HG03103 (cell line): ENCODE measurements around the gene TERF2IP.
A peak's percentile ranks its signal among the peaks of the same experiment; 100 is the strongest.

ENCODE experiments used
- ATAC-seq: cut with Tn5 transposase; IDR thresholded peaks from one replicate; pipeline ENCODE4 v1.9.1; 2021; ENCODE audit warnings: low read depth; ENCODE audit not compliant: unreplicated experiment

TERF2IP gene

DNA sequence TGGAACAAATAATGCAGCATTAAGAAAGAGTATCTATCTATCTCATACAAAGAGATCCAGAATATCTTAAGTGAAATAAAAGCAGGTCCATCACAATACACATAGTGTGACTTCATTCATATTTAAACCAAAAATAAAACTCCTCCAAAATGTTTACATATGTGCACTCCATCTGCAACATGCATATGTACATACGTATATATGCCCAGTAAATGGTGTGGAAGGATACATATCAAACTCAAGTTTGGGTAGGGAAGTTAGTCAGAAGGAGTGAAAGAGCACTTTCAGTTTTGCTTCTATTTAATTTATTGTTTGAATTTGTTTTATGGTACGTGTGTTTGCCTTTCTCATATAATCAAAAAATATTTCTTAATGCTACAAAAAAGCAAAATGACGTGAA, 12.5 kb upstream of the TERF2IP start:
- no peak for ATAC-seq

DNA sequence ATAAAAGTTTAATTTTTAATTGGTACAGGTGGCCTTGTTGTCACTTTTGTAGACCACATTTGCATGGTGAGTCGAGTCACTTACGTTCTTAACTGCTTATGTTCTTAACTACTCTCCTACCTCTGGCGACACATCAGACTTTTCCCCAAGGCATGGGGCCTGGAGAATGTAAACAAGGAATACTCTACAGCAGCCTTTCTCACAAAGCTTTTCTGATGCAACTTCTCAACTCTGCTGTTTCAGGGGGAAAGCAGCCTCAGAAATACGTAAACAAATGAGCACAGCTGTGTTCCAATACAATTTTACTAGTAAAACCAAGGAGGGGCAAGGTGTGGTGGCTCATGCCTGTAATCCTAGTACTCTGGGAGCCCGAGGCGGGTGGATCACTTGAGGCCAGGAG, 7.0 kb upstream of the TERF2IP start:
- ATAC-seq, result no peak

DNA sequence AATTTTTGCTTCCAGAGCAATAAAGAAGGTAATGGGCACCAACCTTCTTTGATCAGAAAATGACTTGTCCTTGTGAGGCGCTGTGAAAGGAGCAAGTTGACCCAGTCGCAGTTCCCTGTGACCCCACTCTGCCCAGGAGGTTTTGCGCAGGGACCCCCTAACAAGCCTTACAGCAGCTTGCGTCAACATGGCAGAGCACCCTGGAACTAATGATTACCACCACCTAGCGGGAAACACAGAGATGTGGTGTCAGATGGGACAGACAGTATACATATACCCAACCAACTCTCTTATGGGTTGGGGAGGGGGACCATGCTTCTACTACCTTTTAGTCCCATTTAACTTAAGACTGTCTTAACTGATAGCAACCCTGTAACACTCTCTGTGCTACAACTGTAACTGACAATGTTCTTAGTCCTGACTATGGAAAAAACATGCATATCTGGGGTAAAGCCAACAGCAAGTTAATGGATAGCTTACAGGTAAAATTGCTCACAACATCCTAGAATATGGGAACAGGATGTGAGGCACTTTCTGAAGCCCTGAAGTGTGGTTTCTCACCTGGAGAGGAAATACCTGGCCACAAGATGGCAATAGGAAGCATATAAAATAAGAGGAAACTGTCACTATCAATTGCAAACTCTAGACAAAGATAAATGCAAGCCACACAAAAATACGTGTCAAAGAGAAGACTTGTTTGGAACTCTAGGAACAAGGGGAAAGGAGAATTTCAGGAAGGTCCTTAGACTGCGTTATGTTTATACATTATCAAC, 3.1 kb upstream of the TERF2IP start:
- no peak for ATAC-seq

DNA sequence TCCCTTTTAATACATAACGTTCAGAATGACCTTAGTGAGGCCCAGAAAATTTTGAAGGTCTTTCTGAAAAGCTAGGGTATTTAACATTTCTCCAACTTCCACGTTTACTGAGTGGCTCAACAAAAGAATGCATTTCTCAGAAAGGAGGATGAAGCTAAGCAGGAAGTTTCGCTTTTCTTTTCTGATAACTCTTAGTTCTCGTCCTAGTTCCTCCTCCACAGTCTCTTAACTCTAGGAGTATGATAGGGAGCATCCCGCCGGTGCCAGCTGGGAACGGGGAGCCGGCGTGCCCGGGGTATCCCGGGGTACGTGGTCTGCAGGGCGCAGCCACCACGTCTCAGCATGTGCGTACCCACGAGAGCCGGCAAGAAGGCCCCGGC, 471 bp upstream of the TERF2IP start:
- peak; percentile 19 for ATAC-seq

DNA sequence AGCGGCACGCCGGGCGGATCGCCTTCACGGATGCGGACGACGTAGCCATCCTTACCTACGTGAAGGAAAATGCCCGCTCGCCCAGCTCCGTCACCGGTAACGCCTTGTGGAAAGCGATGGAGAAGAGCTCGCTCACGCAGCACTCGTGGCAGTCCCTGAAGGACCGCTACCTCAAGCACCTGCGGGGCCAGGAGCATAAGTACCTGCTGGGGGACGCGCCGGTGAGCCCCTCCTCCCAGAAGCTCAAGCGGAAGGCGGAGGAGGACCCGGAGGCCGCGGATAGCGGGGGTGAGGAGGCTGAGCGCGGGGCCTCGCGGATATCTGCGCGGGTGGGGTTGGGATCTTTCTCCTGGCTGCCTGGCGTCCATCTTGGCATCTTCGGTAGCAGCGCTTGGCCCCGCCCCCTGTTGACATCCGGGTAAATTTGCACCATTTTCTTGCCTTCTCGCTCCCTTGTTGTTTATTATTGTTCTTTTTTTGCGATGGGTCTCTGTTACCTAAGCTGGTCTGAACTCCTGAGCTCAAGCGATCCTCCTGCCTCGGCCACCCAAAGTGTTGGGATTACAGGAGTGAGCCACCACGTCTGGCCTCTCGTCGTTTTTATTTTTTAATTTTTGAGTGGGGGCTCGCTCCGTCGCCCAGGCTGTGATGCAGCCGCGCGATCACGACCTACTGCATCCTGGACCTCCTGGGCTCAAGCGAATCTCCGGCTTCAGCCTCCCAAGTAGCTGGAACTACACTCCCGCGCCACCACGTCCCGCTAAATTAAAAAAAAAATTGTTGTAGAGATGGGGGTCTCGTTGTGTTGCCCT, 898 bp downstream of the TERF2IP start:
- ATAC-seq, result peak; percentile 24

DNA sequence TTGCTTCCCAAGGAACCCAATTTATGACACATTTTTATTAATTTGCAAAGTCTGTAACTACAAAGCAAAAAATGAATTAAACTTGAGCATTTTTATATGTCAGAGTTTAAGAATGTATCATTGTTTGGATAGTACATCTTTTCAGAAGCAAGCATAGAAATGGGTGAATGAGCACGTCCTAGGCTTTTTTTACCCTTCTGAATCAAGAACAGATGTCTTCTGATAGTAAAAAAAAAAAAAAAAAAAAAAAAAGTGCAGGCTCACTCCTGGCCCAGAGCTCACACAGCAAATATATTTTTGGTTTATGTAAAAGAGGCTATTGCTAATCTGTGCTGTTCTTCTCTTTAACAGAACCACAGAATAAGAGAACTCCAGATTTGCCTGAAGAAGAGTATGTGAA, 6.3 kb downstream of the TERF2IP start:
- ATAC-seq, result no peak

DNA sequence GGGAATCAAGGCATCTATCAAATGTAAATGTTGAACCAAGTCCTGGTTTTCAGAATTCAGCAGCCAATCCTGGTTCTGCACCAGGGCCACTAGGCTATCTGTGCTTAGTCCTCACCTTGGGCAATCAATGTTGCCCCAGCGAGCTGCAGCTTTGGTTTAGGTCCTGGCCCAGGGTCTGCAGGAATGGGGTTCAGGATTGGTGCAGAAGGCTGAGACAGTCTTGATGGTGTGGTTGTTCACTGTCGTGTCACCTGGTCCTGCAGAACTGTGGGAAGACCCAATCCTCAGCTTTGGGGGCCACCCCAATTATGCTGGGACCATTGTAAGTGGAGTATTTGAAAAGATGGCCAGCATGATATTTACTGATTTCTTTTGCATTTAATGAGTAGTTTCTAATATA, 10.6 kb downstream of the TERF2IP start:
- ATAC-seq, result no peak

DNA sequence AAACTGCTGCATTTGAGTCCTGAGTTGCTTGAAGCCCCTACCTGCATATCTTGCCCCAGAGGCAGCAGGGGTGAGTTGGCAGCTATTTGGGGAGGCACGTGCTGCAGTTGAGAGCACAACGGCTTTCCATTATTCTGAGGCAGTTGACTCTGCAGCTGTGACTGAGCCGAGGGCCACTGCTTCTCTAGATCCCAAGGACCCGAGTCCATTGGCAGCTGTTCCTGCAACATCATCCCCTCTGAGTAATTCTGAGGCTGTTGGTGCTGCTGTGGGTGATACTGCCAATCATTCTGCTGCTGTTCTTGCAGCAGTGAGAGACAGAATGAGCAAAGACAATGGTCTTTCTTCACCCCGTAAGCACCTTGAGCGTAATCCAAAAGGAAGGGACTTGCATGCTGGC, 12.7 kb downstream of the TERF2IP start:
- ATAC-seq, result no peak

DNA sequence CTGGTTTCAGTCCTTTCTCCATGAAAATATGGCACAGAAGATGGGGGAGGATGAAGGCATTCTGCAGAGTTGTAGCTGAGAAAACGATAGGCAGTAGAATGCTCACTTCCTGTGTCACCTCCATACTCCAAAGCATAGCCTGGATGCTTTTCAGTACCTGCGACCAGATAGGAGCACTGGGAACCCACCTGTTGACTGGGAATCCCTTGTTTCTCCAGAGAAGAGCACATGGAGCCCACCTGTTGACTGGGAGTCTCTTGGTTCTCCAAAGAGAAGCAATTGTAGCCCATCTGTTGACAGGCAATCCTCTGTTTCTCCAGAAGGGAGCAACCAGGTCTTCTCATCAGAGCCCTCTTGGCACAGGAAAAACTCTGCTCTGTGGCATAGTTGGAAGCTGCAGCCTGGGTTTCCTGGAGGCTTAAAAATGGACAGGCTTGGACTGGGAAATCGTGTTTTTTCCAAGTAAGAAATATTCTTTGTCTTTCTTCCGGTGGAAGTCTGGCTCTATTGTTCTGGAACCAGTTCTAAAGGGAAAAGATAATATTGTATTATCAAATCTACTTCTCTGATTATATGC, 13.2 kb downstream of the TERF2IP start:
- ATAC-seq, result no peak

DNA sequence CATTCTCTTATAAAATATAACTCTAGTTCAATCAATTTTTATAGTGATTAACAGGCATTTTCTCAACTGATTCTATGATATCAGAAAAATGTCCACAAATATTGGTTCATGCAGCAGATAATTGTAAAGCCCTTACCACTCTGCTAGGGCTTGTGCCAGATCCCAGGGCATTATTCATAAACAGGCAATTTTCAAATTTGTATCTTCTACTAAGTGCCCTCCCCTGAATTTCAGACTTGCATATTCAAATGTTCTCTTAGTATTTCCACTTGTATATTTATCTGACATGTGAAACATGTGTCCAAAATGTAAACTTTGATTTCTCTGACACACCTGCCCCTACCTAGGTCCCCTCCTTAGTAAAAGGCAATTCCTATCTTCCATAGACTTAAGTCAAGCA, 19.9 kb downstream of the TERF2IP start:
- no peak for ATAC-seq

DNA sequence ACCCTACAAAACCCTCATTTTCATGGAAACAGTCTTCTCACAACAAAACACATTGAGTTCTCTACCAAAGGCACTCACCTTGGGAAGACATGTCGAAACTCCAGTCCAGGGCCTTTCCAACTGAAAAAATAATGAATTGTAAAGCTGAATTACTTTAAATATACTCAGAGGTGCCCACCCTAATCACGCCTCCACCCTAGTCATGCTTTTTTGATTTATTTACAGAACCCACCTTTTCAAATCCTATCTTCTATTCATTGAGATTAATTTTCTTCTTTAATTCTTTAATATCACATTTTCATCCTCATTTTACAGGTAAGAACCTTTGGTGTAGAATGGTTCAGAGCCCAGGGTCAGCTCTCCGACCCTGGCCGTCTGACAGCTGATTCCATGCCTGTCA, 29.3 kb downstream of the TERF2IP start, which contains the start of gene CPHXL2:
TSS of gene CPHXL2 (minus strand) at position 101 of the 400 bp plus-strand sequence. CDS start at position 91, 10 bp downstream.
- ATAC-seq, result no peak

DNA sequence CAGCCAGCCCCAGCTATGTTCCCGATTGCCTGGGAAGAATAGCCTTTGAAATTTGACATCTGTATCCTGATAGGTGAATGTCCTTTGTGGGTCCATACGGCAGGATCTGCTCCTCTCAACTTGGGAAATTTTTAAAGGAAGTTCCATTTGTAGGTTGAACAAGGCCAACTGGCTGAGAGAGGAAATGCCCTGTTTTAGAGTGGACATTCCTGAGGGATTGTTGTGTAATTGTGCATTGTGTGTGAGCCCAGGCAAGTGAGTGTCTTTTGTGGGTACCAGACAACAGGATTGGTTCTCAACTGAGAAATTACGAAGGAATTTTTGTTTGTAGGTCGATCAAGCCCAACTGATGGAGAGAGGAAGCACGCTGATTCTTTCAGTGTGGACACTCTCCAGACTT, 31.8 kb downstream of the TERF2IP start:
- ATAC-seq, result no peak

DNA sequence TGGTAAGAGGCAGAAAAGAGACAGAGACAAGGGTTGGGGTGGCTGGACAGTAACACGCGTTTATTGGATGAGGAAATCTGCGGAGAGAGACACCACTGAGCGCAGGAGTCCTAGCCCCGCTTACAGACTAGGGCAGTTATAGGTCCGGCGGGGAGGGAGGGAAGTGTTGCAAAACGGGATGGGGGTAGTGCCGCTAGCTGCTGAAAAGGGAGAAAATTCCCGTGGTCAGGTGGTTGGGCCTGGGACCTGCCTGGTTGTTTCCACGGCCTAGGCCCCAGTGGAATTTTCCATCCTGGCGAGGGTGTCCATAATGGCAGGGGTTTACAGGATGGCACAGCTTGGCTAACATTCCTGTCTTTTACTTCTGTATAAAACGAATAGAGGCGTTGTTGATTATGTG, 34.7 kb downstream of the TERF2IP start:
- no peak for ATAC-seq

DNA sequence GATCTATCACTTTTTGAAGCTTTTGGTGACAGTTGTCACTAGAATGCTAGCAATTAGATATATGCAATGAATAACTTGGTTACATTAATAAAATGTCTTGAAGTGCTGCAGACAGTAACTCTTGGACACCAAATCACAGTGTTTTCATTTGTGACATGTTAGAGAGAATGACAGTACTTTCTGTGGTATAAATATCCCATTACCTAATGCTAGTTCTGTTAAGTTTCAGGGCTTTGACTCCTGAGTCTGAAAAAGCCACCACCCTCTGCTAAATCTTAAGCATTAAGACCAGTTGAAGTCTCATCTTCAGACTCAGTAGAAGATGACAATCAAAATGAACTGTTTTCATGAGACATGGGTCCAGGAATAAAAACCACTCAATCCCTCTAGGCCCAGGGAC, 39.8 kb downstream of the TERF2IP start:
- ATAC-seq, result peak; percentile 76

DNA sequence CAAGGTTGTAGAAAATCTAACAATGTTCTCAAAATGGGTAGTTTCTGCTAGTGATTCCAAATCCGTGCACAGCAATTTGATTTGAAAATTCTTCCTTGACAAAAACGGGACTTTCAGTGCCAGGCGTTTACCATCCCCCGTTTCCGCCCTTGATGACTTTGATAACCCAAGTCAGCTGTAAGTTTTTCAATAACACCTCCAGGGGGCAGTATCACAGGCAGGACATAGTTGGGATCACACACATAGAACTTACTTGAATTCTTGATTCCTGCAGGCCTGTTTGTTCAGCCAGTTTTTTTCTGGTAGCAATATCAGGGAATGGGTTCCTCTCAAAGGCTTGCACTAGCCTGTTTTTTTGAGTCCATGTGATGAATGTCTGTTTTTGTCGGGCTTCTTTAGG, 48.1 kb downstream of the TERF2IP start:
- ATAC-seq, result no peak

DNA sequence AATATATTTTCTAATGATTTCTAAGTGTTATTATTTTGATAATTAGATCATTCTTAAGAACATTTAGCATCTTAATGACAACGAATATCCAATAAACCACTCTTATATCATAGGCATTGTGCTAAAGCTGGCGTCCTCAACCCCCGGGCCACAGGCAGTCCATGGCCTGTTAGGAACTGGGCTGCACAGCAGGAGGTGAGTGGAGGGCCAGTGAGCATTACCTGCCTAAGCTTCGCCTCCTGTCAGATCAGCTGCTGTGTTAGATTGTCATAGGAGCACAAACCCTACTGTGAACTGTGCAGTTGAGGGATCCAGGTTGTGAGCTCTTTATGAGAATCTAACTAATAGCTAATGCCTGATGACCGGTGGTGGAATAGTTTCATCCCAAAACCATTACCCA, 50.0 kb downstream of the TERF2IP start:
- ATAC-seq, result no peak

DNA sequence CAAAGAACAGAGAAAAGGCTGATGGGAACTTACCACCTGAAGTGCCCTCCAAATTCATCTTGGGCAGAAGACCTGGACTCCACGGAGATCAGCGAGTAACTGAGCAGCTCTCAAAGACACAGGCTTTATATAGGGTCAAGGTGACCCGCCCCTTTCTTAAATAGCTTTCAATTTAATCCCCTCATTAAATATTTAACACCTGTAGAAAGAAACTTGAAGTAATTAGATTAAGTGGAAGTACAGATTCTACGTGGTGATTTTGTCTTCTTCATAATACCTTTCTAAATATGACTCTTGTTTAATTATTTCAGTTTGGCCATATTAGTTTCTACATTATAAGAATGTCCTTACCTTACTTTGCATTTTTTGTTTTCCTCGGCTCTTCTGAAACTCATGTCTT, 53.8 kb downstream of the TERF2IP start, which contains the start of gene DUXB:
TSS of gene DUXB (minus strand) at position 101 of the 400 bp plus-strand sequence. CDS start at position 58, 43 bp downstream.
- ATAC-seq, result no peak

DNA sequence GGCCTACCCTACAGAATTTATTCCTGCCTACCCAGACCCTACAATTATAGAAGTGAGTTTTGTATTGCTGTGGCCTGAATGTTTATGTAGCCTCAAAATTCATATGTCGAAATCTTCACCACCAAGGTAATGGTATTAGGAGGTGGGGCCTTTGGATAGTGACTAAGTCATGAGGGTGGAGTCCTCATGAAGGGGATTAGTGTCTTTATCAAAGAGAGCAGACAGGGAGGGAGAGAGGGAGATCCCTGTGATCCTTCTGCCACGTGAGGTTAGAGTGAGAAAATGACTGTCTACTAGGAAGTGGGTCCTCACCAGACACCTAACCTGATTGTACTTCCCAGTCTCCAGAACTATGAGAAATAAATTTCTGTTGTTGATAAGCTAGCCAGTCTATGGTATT, 54.7 kb downstream of the TERF2IP start:
- no peak for ATAC-seq

DNA sequence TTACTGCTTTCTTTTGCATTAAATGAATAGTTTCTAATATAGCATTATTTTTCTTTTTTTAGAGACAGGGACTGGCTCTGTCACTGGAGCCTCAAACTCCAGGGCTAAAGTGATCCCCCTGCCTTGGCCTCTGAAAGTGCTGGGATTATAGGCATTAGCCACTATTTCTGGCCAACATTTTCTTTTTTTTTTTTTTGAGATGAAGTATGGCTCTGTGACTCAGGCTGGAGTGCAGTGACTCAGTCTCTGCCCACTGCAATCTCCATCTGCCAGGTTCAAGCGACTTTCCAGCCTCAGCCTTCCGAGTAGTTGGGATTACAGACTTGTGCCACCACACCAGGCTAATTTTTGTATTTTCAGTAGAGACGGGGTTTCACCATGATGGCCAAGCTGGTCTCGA, 55.7 kb downstream of the TERF2IP start:
- no peak for ATAC-seq
